Adrenal gland (tissue), 5 donors: ENCODE results near the gene GPHB5.

ENCODE experiments used
- POLR2A ChIP-seq, 2 donors: fragments of 450-650 bp; IDR thresholded peaks; one replicate each; pipeline ENCODE4 v1.6.1; 2017; ENCODE audit warnings: antibody characterized with exemption in 2 of 2, mild to moderate bottlenecking in 2 of 2, moderate library complexity in 1 of 2
- TF ChIP-seq, protein P1 (sequence below), 6 experiments: fragments of 450-650 bp in 4 of 6; fragments of 200-600 bp in 2 of 6; sonication (generic) in 1 of 6; IDR thresholded peaks; 1 replicate in 5 of 6; 2 replicates in 1 of 6; pipeline versions ENCODE4 v1.5.1 to v1.8.0; 2016 to 2021; ENCODE audit warnings: antibody characterized with exemption in 6 of 6, mild to moderate bottlenecking in 2 of 6, moderate library complexity in 1 of 6
- donor health status: DM: no; HTN: no; CAD: no.

DNA sequence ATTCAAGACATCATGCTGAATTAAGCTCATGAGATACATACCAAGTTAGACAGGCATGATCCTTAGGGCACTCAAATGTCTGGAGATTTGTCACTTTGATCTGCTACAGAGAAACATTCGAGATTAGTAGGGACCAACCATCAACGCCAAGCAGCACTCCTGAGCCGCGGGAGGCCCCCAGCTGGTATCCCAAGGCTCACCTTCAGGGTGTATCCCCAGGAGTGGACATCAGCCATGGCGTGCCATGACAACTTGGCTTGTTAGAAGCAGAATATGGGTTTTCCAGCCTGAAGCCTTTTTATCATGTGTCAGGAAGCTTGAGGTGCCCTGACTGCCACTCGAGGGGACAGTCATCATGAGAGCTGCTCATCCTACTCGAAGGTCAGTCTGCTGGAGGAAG lies 39.1 kb upstream of the GPHB5 start:
- TF ChIP-seq POLR2A (IDR thresholded peaks at IDR 0.05) = no peak
- TF ChIP-seq, protein P1, sequence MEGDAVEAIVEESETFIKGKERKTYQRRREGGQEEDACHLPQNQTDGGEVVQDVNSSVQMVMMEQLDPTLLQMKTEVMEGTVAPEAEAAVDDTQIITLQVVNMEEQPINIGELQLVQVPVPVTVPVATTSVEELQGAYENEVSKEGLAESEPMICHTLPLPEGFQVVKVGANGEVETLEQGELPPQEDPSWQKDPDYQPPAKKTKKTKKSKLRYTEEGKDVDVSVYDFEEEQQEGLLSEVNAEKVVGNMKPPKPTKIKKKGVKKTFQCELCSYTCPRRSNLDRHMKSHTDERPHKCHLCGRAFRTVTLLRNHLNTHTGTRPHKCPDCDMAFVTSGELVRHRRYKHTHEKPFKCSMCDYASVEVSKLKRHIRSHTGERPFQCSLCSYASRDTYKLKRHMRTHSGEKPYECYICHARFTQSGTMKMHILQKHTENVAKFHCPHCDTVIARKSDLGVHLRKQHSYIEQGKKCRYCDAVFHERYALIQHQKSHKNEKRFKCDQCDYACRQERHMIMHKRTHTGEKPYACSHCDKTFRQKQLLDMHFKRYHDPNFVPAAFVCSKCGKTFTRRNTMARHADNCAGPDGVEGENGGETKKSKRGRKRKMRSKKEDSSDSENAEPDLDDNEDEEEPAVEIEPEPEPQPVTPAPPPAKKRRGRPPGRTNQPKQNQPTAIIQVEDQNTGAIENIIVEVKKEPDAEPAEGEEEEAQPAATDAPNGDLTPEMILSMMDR (IDR thresholded peaks at IDR 0.05) = no peak
